Neuronal stem cell (in vitro differentiated cells): Measurements from ENCODE around the gene ZNF284.

Experiments
- DNase-seq: peaks from one replicate; pipeline ENCODE4 v3.0.0-alpha.2; 2013; ENCODE audit warnings: low spot score
- H2AFZ ChIP-seq: one replicate; pipeline ENCODE4 v1.6.1; 2013; ENCODE audit warnings: mild to moderate bottlenecking, low read length, inconsistent platforms
- H2AK5ac ChIP-seq: 2 replicates; pipeline ENCODE4 v1.6.1; 2013; ENCODE audit warnings: low read depth, mild to moderate bottlenecking, inconsistent platforms, low read length, moderate library complexity, mixed read lengths
- H2BK120ac ChIP-seq: 2 replicates; pipeline ENCODE4 v1.6.1; 2013; ENCODE audit warnings: low read depth, mild to moderate bottlenecking, inconsistent platforms, low read length, moderate library complexity, mixed read lengths
- H2BK12ac ChIP-seq: one replicate; pipeline ENCODE4 v1.6.1; 2013; ENCODE audit warnings: low read length, inconsistent platforms
- H2BK15ac ChIP-seq: 2 replicates; pipeline ENCODE4 v1.6.1; 2013; ENCODE audit warnings: mild to moderate bottlenecking, low read length, inconsistent platforms, mixed read lengths
- H2BK5ac ChIP-seq: one replicate; pipeline ENCODE4 v1.6.1; 2013; ENCODE audit warnings: inconsistent platforms, mild to moderate bottlenecking, low read length, moderate library complexity
- H3K14ac ChIP-seq: one replicate; pipeline ENCODE4 v1.6.1; 2013; ENCODE audit warnings: low read length, inconsistent platforms
- H3K18ac ChIP-seq: 2 replicates; pipeline ENCODE4 v1.6.1; 2013; ENCODE audit warnings: low read length, inconsistent platforms
- H3K23ac ChIP-seq: 2 replicates; pipeline ENCODE4 v1.6.1; 2013; ENCODE audit warnings: low read depth, mild to moderate bottlenecking, mixed read lengths, low read length, inconsistent platforms; ENCODE audit not compliant: poor library complexity
- H3K27ac ChIP-seq: replicated peaks from 3 replicates; pipeline ENCODE4 v1.5.1; 2013; ENCODE audit warnings: low read length, inconsistent platforms
- H3K27me3 ChIP-seq, 3 experiments: 2 replicates each; pipeline ENCODE4 v1.6.1; 2013; ENCODE audit warnings: low read length in 3 of 3, mild to moderate bottlenecking in 2 of 3, inconsistent platforms in 1 of 3, low read depth in 1 of 3, mixed read lengths in 1 of 3, moderate library complexity in 1 of 3; ENCODE audit not compliant: control insufficient read depth in 3 of 3, insufficient read depth in 3 of 3
- H3K36me3 ChIP-seq, 2 donors: replicated peaks in 1 of 2; 2 replicates each; pipeline ENCODE4 v1.6.1; 2013; ENCODE audit warnings: low read length in 2 of 2; ENCODE audit not compliant: control insufficient read depth in 2 of 2, insufficient read depth in 2 of 2
- H3K4ac ChIP-seq: 2 replicates; pipeline ENCODE4 v1.6.1; 2013; ENCODE audit warnings: inconsistent platforms, mild to moderate bottlenecking, low read length, moderate library complexity
- H3K4me1 ChIP-seq, 2 donors: 1 replicate in 1 of 2; 2 replicates in 1 of 2; pipeline ENCODE4 v1.6.1; 2013; ENCODE audit warnings: low read length in 2 of 2, low read depth in 1 of 2; ENCODE audit not compliant: control insufficient read depth in 2 of 2, insufficient read depth in 1 of 2
- H3K4me2 ChIP-seq: one replicate; pipeline ENCODE4 v1.6.1; 2013; ENCODE audit warnings: mild to moderate bottlenecking, low read length, inconsistent platforms; ENCODE audit not compliant: insufficient read depth, poor library complexity, severe bottlenecking
- H3K4me3 ChIP-seq, 2 donors: 2 replicates each; pipeline ENCODE4 v1.5.1; 2013; ENCODE audit warnings: low read length in 2 of 2, mild to moderate bottlenecking in 2 of 2, inconsistent platforms in 1 of 2, moderate library complexity in 1 of 2
- H3K79me1 ChIP-seq: one replicate; pipeline ENCODE4 v1.6.1; 2013; ENCODE audit warnings: low read depth, mild to moderate bottlenecking, inconsistent platforms, low read length, moderate library complexity
- H3K9ac ChIP-seq: one replicate; pipeline ENCODE4 v1.6.1; 2013; ENCODE audit warnings: mild to moderate bottlenecking, low read depth, low read length, inconsistent platforms; ENCODE audit not compliant: poor library complexity
- H3K9me3 ChIP-seq, 2 donors: replicated peaks in 1 of 2; 2 replicates each; pipeline versions ENCODE3 to v1.6.1; 2013; ENCODE audit warnings: low read length in 2 of 2, mild to moderate bottlenecking in 2 of 2, inconsistent platforms in 1 of 2, low read depth in 1 of 2, mixed read lengths in 1 of 2, moderate library complexity in 1 of 2; ENCODE audit not compliant: control insufficient read depth in 2 of 2, insufficient read depth in 1 of 2
- H4K8ac ChIP-seq: one replicate; pipeline ENCODE4 v1.6.1; 2013; ENCODE audit warnings: low read depth, mild to moderate bottlenecking, inconsistent platforms, low read length, moderate library complexity
- H4K91ac ChIP-seq: one replicate; pipeline ENCODE4 v1.6.1; 2013; ENCODE audit warnings: low read length, low read depth, mild to moderate bottlenecking, inconsistent platforms; ENCODE audit not compliant: poor library complexity
- WGBS, 2 donors: extraction: QIAGEN DNeasy Blood & Tissue Kit; methylation state at CpG; one replicate each; pipeline ENCODE4 v1.1.7; 2013; ENCODE audit warnings: missing lambda C conversion rate in 2 of 2, mixed read lengths in 1 of 2; ENCODE audit not compliant: insufficient read length in 2 of 2, insufficient replicate concordance in 1 of 2; ENCODE audit errors: extremely low coverage in 2 of 2; 5-methylcytosine and 5-hydroxymethylcytosine counted together

The ZNF284 gene

DNA sequence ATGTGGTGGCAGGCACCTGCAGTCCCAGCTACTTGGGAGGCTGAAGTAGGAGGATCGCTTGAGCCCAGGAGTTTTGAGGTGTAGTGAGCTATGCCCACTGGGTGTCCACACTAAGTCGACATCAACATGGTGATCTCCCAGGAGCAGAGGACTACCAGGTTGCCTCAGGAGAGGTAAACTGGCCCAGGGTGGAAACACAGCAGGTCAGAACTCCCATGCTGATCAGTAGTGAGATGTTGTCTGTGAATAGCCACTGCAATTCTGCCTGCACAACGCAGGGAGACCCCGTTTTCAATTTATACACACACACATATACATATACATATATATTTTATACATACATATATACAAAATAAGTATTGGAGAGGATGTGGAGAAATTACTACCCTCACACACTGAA is 20.1 kb downstream of the ZNF284 start:
- Histone ChIP-seq H3K27ac (no peak overlapping the region), H2BK120ac (no peak overlapping the region), H2AFZ (no peak overlapping the region), H2BK12ac (no peak overlapping the region), H3K27me3 (no peaks in the 10 kb centered on the region), H3K14ac (no peak overlapping the region), H4K91ac (no peak overlapping the region), H4K8ac (no peak overlapping the region), H2BK15ac (no peak overlapping the region), H3K79me1 (no peaks in the 10 kb centered on the region), H3K9me3 (peaks cover 0 to 2% of the 10 kb centered on the region in 2 donors), H3K36me3 (peaks cover 2 to 19% of the 10 kb centered on the region in 2 donors), H3K4me1 (no peaks in the 10 kb centered on the region), H3K9ac (no peak overlapping the region), H2AK5ac (no peak overlapping the region), H2BK5ac (no peak overlapping the region), H3K4me3 (no peak overlapping the region), H3K23ac (no peak overlapping the region), H3K4me2 (no peak overlapping the region), H3K18ac (no peak overlapping the region), H3K4ac (no peak overlapping the region)
- WGBS, 2 donors, result no CpG with 5 or more reads among the region's 4 CpGs
- DNase-seq, result no peak

DNA sequence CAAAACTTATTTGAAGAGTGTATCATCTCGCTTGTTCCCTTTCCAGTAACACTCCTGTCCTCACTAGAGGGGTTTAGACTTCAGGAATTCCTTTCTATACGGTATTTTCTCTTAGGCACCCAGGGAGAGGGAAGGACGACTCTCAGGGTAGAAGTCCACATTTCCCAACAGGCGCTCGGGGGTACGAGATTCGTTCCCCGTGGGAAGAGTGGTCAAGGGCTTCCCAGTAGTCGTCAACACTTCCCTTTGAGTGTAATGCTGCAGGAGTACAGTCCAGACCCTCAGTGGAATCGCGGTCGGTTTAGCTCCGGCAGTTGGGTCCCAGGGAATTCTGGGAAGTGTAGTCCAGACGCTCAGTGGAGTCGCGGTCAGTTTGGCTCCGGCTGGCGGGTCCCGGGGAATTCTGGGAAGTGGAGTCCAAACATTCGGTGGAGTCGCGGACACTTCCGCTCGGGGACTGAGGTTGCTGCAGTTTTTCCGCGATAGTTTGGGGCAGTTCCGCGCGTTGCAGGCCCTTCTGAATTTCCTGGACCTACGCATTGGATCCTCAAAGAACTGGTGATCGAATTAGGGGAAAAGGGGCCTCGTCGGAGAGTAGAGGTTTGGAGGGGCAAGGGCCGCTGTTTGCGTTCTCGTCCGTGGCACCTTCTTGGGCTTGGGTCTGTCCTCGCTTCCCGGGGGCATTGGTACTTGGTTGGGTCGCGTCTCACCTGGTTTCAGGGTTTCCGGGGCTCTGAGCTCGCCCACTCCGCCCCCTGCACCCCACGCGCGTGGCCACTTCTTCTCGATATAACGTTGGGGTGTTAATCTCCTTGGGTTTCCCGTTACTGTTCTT is 22.2 kb downstream of the ZNF284 start, which contains the start of gene ZNF224:
Gene ZNF224, plus strand, starts transcription at position 431 of the 835 bp plus-strand sequence. CDS start 3,513 bp downstream, outside the sequence.
- WGBS, 2 donors, result no CpG with 5 or more reads among the region's 50 CpGs
- H3K27ac ChIP-seq, result no peak within 1 kb of the TSS
- H2BK5ac ChIP-seq, result no peak within 1 kb of the TSS

DNA sequence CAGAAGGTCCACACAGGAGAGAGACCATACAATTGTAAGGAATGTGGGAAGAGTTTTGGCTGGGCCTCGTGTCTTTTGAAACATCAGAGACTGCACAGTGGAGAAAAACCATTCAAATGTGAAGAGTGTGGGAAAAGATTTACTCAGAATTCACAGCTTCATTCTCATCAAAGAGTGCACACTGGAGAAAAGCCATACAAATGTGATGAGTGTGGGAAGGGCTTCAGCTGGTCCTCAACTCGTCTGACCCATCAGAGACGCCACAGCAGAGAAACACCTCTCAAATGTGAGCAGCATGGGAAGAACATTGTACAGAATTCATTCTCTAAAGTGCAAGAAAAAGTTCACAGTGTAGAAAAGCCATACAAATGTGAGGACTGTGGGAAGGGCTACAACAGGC is 35.8 kb downstream of the ZNF284 start:
- Histone ChIP-seq H3K27ac (no peak overlapping the region), H3K79me1 (no peaks in the 10 kb centered on the region), H3K27me3 (no peaks in the 10 kb centered on the region), H3K4ac (no peak overlapping the region), H2AK5ac (no peak overlapping the region), H3K9me3 (peaks cover 34 to 61% of the 10 kb centered on the region in 2 donors), H2BK15ac (no peak overlapping the region), H4K8ac (no peak overlapping the region), H3K4me1 (no peaks in the 10 kb centered on the region), H3K23ac (no peak overlapping the region), H3K14ac (no peak overlapping the region), H2BK120ac (no peak overlapping the region), H3K4me2 (no peak overlapping the region), H3K36me3 (peaks cover 25 to 71% of the 10 kb centered on the region in 2 donors), H3K9ac (no peak overlapping the region), H3K18ac (no peak overlapping the region), H2AFZ (no peak overlapping the region), H2BK12ac (no peak overlapping the region), H3K4me3 (no peak overlapping the region), H4K91ac (no peak overlapping the region), H2BK5ac (no peak overlapping the region)
- no CpG with 5 or more reads among the region's 3 CpGs for WGBS, 2 donors
- no peak for DNase-seq

More for the DNA sequence above, 22.2 kb downstream of the ZNF284 start, which contains the start of gene ZNF224:
- Histone ChIP-seq H3K18ac (peak within 1 kb of the TSS; percentile 76), H2AK5ac (no peak within 1 kb of the TSS), H2AFZ (peak within 1 kb of the TSS; percentile 91), H3K14ac (no peak within 1 kb of the TSS), H3K23ac (peak within 1 kb of the TSS; percentile 58), H3K4ac (no peak within 1 kb of the TSS), H3K9me3 (peaks cover 0 to 2% of the 10 kb centered on the region in 2 donors), H3K9ac (peak within 1 kb of the TSS; percentile 89), H3K4me2 (peak within 1 kb of the TSS; percentile 75), H3K4me3 (peak within 1 kb of the TSS; percentile 63 to 98), H4K91ac (no peak within 1 kb of the TSS), H3K4me1 (no peaks in the 10 kb centered on the region), H3K36me3 (peaks cover 3 to 30% of the 10 kb centered on the region in 2 donors), H2BK12ac (no peak within 1 kb of the TSS), H3K79me1 (no peaks in the 10 kb centered on the region), H3K27me3 (no peaks in the 10 kb centered on the region), H2BK15ac (no peak within 1 kb of the TSS), H2BK120ac (no peak within 1 kb of the TSS), H4K8ac (no peak within 1 kb of the TSS)
- DNase-seq, result peak; percentile 85

DNA sequence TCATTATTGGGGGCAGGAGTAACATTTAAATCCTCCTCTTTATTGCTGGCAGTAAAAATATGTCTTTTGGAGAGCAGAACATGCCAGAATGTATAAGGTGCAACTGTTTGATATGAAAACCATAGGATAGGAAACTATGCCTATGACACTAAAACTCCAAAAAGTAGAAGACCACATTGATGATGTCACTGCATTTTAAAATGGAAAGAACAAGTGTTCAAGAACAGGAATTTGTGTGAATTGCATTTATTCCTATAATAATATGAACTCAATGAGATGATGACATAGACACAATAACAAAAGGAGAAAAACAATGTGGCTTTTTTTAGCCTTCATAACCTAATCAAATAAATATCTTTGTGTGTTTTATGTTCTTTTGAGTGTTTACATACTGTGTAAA is 37.5 kb downstream of the ZNF284 start:
- H2BK12ac ChIP-seq, result no peak overlapping the region
- no peak overlapping the region for H2BK120ac ChIP-seq
- no peak overlapping the region for H4K8ac ChIP-seq
- H3K14ac ChIP-seq, result no peak overlapping the region
- H3K18ac ChIP-seq, result no peak overlapping the region
- H3K27me3 ChIP-seq, result no peaks in the 10 kb centered on the region
- H2BK5ac ChIP-seq, result no peak overlapping the region
- no peaks in the 10 kb centered on the region for H3K79me1 ChIP-seq
- no peak overlapping the region for H3K4me3 ChIP-seq
- H3K36me3 ChIP-seq, result peaks cover 25 to 54% of the 10 kb centered on the region in 2 donors
- no peak overlapping the region for H3K27ac ChIP-seq
- H2AK5ac ChIP-seq, result no peak overlapping the region
- H2BK15ac ChIP-seq, result no peak overlapping the region
- no peaks in the 10 kb centered on the region for H3K4me1 ChIP-seq
- peaks cover 33 to 54% of the 10 kb centered on the region in 2 donors for H3K9me3 ChIP-seq
- H3K23ac ChIP-seq, result no peak overlapping the region
- DNase-seq, result no peak
- H3K4ac ChIP-seq, result no peak overlapping the region
- no peak overlapping the region for H3K4me2 ChIP-seq
- H3K9ac ChIP-seq, result no peak overlapping the region
- no peak overlapping the region for H4K91ac ChIP-seq
- no peak overlapping the region for H2AFZ ChIP-seq
